Hematopoietic multipotent progenitor cell (in vitro differentiated cells): Measurements from ENCODE around the gene SLC49A3. TPM values are rescaled to one million over a fixed set of nuclear protein-coding genes. Genes with fewer than 3 reads are reported as not detected.
"Not testable (repeated sequence)": the region's sequence is repeated elsewhere in the genome, so short reads cannot be mapped to it uniquely, and the experiment has no call there.

Experiments
- DNase-seq, 3 donors: peaks; one replicate each; pipeline ENCODE4 v3.0.0-alpha.2; 2011 to 2015; ENCODE audit warnings: low read depth in 2 of 3, low spot score in 2 of 3
- total RNA-seq: library from RNA; depleted of rRNA; stranded (reverse); fragments of >200 nt; gene quantifications from one replicate; pipeline ENCODE4 v1.2.3, GENCODE V29; 2012

The SLC49A3 gene
- total RNA-seq, 1 donor, result 5.9 TPM

DNA sequence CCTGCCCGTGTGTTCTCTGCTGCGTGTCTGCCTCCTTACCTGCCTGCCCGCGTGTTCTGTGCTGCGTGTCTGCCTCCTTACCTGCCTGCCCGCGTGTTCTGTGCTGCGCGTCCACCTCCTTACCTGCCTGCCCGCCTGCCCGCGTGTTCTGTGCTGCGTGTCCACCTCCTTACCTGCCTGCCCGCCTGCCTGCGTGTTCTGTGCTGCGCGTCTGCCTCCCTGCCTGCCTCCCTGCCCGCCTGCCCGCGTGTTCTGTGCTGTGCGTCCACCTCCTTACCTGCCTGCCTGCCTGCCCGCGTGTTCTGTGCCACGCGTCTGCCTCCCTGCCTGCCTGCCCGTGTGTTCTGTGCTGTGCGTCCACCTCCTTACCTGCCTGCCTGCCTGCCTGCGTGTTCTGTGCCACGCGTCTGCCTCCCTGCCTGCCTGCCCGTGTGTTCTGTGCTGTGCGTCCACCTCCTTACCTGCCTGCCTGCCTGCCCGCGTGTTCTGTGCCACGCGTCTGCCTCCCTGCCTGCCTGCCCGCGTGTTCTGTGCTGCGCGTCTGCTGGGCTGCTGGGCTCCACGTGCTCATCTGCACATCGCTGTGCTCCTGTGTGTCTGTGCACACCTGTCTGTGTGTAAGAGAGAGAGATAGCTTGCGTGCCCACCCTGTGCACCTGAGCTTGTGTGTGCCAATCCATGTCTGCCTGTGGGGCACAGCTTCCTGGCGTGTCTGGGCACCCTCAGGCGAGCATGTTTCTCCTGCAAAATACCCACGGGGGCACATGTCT lies 53.7 kb downstream of the SLC49A3 start:
- not testable (repeated sequence) for DNase-seq

DNA sequence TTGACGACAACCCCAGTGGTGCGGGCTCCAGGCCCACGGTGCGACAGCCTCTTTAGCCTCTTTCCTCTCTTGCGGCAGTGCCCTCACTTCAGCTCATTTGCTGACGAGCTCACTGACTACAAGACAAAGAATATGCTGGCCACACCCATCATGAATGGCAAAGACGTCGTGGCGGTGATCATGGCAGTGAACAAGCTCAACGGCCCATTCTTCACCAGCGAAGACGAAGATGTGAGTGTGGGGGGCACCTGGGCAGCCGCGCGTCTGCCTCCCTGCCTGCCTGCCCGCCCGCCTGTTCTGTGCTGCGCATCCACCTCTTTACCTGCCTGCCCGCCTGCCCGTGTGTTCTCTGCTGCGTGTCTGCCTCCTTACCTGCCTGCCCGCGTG lies 54.4 kb downstream of the SLC49A3 start:
- no peak for DNase-seq

GRCh38 chr4:633976-634598 lies 54.9 kb downstream of the SLC49A3 start:
- DNase-seq, result no peak

GRCh38 chr4:633406-633805 lies 55.5 kb downstream of the SLC49A3 start:
- no peak for DNase-seq

- no peak for DNase-seq
Observed at GRCh38 chr4:632926-633325, 56.0 kb downstream of the SLC49A3 start.

DNA sequence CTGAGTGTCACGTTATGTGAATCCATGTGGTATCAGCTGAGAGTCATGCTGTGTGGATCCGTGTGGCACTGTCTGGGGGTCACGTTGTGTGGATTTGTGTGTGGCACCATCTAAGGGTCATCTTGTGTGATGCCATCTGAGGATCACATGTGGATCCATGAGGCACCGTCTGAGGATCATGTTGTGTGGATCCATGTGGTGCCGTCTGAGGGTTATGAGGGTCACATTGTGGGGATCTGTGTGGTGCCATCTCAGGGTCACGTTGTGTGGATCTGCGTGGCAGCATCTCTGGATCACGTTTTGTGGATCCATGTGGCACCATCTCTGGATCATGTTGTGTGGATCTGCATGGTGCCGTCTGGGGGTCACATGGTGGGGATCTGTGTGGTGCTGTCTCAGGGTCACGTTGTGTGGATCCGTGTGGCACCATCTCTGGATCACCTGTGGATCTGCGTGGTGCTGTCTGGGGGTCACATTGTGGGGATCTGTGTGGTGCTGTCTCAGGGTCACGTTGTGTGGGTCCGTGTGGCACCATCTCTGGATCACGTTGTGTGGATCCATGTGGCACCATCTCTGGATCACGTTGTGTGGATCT lies 56.7 kb downstream of the SLC49A3 start:
- no peak for DNase-seq

Other genes with a start within 250 kb of the SLC49A3 start
- gene ZNF721, start 190.0 kb downstream of the SLC49A3 start, total RNA-seq, result 14.8 TPM
- 37.7 TPM for gene PIGG, start 189.9 kb downstream of the SLC49A3 start, total RNA-seq
- not detected for gene TMEM271, start 112.9 kb downstream of the SLC49A3 start, total RNA-seq
- gene PDE6B, start 63.6 kb downstream of the SLC49A3 start, total RNA-seq, result 36.4 TPM
- gene ATP5ME, start 14.9 kb downstream of the SLC49A3 start, total RNA-seq, result 47.7 TPM
- gene MYL5, start 14.6 kb downstream of the SLC49A3 start, total RNA-seq, result 13.2 TPM
- 51.2 TPM for gene PCGF3, start 16.7 kb upstream of the SLC49A3 start, total RNA-seq
- gene CPLX1, start 137.0 kb upstream of the SLC49A3 start, total RNA-seq, result not detected
- gene GAK, start 243.2 kb upstream of the SLC49A3 start, total RNA-seq, result 107 TPM
- 28.3 TPM for gene TMEM175, start 243.3 kb upstream of the SLC49A3 start, total RNA-seq